Fibroblast of villous mesenchyme (primary cell): ENCODE data around the gene ACBD4. TPM values are rescaled to one million over a fixed set of nuclear protein-coding genes. Genes with fewer than 3 reads are reported as not detected.

Experiments
- DNase-seq: peaks from one replicate; pipeline ENCODE4 v3.0.0-alpha.2; 2010; ENCODE audit warnings: low read depth
- H3K4me3 ChIP-seq: 2 replicates; pipeline ENCODE4 v1.5.1; 2011; ENCODE audit warnings: low read depth, mild to moderate bottlenecking, low read length
- total RNA-seq: library from RNA; depleted of rRNA; stranded (reverse); fragments of >200 nt; gene quantifications from 2 replicates; pipeline ENCODE4 v1.2.3, GENCODE V29; 2012
- TF ChIP-seq, protein P1 (sequence below): IDR thresholded peaks from 2 replicates; pipeline ENCODE4 v1.5.1; 2012; ENCODE audit warnings: low read depth, mild to moderate bottlenecking, low read length; ENCODE audit not compliant: insufficient read depth

The ACBD4 gene
- total RNA-seq, 1 donor, result 6.9 TPM

DNA sequence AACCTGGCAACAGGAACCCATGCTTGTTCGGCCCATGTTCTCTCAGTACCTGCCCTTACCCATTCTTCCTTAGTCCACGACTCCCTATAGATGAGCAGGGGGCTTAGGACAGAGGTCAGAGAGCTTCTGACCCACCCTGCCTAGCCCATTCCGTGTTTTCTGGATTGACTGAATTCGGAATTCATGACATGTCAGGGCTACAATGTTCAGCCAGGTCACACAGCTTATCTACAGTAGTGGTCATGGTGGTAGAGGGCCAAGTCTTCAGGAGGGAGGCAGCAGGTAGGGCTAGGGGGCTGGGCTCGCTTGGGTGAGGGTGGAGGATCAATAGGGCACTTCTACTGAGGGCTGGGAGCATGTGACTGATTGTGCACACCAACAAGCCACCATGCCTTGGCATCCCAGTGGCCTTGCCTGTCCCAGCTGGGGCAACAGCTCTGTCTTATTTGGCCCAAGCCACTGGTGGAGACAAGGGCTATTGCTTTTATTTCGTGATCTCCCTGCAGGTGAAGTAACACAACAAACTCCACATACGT, 29.3 kb downstream of the ACBD4 start:
- no peak for DNase-seq
- TF ChIP-seq, protein P1, sequence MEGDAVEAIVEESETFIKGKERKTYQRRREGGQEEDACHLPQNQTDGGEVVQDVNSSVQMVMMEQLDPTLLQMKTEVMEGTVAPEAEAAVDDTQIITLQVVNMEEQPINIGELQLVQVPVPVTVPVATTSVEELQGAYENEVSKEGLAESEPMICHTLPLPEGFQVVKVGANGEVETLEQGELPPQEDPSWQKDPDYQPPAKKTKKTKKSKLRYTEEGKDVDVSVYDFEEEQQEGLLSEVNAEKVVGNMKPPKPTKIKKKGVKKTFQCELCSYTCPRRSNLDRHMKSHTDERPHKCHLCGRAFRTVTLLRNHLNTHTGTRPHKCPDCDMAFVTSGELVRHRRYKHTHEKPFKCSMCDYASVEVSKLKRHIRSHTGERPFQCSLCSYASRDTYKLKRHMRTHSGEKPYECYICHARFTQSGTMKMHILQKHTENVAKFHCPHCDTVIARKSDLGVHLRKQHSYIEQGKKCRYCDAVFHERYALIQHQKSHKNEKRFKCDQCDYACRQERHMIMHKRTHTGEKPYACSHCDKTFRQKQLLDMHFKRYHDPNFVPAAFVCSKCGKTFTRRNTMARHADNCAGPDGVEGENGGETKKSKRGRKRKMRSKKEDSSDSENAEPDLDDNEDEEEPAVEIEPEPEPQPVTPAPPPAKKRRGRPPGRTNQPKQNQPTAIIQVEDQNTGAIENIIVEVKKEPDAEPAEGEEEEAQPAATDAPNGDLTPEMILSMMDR, result no peak
- H3K4me3 ChIP-seq, result no peak overlapping the region

GRCh38 chr17:45168991-45169752, 33.7 kb downstream of the ACBD4 start:
- TF ChIP-seq, protein P1, result no peak
- DNase-seq, result no peak
- no peak overlapping the region for H3K4me3 ChIP-seq

- TF ChIP-seq, protein P1, result no peak
- no peak overlapping the region for H3K4me3 ChIP-seq
- no peak for DNase-seq
Measured at GRCh38 chr17:45170280-45170930, 34.9 kb downstream of the ACBD4 start.

GRCh38 chr17:45170931-45171337, 35.4 kb downstream of the ACBD4 start:
- peak overlapping the region; percentile 19 for H3K4me3 ChIP-seq
- TF ChIP-seq, protein P1, result no peak
- peak; percentile 79 for DNase-seq

- H3K4me3 ChIP-seq, result peak overlapping the region; percentile 32
- DNase-seq, result no peak
- TF ChIP-seq, protein P1, result no peak
Measured at GRCh38 chr17:45171338-45172231, 36.1 kb downstream of the ACBD4 start.

DNA sequence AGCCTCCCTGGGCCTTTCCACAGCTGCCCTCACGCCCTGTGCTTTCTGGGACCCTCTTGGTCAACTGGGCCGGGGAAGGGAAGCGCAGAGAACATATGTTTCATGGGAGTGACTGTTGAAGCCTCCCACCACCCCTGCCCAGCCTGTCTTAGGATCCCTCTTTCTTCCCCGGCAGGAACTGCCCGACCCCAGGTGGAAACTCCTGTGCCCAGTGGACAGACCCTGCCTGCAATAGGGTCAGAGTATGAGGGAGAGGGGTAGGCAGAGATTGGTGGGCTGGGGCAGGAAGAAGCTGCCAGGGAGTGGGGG, 36.7 kb downstream of the ACBD4 start:
- TF ChIP-seq, protein P1, result no peak
- no peak for DNase-seq
- peak overlapping the region; percentile 32 for H3K4me3 ChIP-seq
